Activated CD8-positive, alpha-beta memory T cell treated with anti-CD3 and anti-CD28 coated beads, Interleukin-2, amount 50 U/mL, for 48 hours (primary cell): ENCODE measurements around the gene PTX4.
"Not testable (repeated sequence)": the region's sequence is repeated elsewhere in the genome, so short reads cannot be mapped to it uniquely, and the experiment has no call there.

Source experiments
- DNase-seq: peaks from one replicate; pipeline ENCODE4 v3.0.0-alpha.2; 2020

The PTX4 gene

DNA sequence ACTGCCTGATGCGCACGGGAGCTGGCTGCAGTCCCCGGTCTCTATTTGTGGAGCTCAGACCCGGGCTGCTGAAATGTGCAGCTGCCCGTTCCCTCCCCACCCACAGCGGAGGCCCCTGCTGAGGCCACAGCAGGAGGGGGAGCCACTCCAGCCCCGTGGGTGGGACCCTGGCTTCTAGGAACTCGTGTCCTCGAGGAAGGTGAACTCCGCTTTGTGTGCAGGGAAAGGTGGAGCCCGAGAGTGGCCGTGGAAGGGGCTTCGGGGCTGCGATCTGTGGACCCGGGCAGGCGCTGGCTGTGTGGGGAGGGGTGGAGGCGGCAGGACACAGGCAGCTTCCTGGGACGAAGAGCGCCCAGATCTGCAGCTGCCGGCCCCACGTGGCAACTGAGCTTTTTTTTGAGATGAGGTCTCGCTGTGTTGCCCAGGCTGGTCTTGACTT, 47.3 kb downstream of the PTX4 start:
- DNase-seq = no peak

GRCh38 chr16:1439699-1440074, 49.1 kb downstream of the PTX4 start:
- not testable (repeated sequence) for DNase-seq

DNA sequence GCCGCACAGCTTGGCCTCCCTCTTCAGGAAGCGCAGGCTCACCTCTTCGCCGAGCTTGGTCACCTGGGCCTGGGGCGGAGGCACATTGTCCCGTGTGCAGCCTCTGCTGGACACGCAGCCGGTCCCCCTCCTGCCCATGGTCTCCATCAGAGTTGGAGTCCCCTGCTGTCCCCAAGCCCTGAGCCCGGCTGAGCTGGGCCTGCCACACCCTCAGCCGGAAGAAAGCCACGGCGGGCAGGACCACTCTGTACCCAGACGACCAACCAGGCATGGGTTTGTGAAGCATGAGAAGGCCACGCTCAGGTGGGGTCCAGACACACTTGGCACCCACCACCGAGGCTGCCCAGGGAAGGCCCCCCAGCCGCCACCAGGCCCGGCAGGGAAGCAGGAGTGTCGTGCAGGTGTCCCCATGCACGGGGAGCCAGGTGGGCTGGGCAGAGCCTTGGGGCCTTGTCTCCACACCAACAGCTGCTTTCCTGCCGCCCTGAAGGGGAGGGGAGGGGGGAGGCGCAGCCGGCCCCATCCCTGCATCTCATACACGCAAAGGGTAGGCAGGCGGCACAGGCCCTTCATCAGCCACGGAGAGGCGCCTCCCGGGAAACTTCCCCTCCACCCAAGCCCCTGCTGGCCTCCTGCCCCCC, 49.6 kb downstream of the PTX4 start:
- DNase-seq = no peak

- DNase-seq = no peak
Observed at GRCh38 chr16:1438229-1439057, 50.3 kb downstream of the PTX4 start.

DNA sequence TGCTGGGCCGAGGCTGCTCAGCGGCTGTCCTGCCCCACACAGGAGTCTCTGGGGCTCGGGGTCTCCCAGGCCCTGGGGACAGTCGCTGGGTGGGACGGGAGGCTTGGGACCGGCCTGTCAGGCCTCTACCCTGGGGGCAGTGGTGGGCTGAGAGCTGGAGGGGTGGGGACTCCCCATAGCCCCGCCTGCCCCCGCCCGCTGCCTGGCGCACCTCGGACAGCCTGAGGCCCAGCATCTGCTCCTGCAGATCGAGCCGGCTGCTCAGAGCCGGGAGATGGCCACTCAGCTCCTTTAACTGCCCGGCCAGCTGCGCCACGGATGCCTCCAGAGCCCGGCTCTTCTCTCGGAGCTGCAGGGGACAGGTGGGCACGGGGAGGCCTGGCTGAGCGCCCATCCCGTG, 51.1 kb downstream of the PTX4 start:
- DNase-seq = no peak

- no peak for DNase-seq
Observed at GRCh38 chr16:1436731-1437355, 51.9 kb downstream of the PTX4 start.

GRCh38 chr16:1435921-1436697, 52.6 kb downstream of the PTX4 start:
- no peak for DNase-seq
